GM19240 (cell line): ENCODE measurements around the gene STXBP5.

Experiments used
- DNase-seq: peaks from one replicate; pipeline ENCODE4 v3.0.0; 2011; ENCODE audit warnings: low spot score; ENCODE audit not compliant: insufficient read length

The STXBP5 gene

DNA sequence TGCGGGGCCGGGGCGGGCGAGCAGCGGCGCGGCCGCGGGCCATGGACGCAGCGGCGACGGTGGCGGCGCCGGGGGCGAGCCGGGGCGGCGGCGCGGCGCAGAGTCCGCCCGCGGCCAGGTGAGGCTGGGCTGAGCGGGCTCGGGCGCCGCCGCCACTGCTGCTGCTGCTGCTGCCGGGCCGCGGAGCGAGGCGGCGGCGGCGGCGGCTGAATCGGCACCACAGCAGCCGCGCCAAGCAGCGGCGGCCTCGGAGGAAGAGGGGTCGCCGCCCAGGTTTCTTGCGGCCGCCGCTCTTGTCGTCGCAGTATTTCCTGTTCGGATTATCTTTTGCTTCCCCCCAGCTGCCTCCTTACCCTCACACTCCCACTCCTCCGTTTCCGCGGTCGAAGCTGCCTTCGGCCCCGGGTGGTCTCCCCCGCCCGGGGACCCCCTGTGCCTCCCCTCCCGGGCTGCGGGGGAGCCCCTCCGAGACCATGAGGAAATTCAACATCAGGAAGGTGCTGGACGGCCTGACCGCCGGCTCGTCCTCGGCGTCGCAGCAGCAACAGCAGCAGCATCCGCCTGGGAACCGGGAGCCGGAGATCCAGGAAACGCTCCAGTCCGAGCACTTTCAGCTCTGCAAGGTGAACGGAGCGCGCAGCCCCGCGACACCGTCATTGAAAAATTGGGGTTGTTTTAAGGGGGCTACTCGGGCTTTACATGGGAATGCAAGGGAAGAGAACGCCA, at the start of gene STXBP5:
Gene STXBP5, plus strand, starts transcription at position 358 of the 726 bp plus-strand sequence. Its CDS starts 116 bp downstream, at position 474.
- no peak for DNase-seq

- DNase-seq = no peak
Measured at GRCh38 chr6:147154454-147154853, 49.8 kb upstream of the STXBP5 start.

GRCh38 chr6:147156218-147156617, 48.0 kb upstream of the STXBP5 start:
- DNase-seq = no peak

- DNase-seq = no peak
Measured at GRCh38 chr6:147156799-147157382, 47.3 kb upstream of the STXBP5 start.

DNA sequence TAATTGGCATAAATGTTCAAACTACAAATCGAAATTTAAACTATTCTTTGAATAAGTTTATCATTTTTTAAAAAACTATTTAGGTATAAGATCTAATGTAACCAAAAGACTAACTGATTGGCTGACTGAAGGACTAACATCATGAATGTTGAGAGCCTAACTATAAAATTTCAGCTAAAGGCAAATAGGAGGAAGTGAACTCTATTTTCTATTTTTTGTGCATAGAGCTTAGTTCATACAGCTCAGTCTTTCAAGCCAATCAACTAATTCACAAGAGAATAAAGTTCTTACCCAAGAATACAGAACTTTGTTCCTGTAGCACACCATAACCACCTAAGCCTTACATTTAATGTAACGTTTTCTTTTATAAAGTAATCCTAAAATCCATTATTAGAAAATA, 46.3 kb upstream of the STXBP5 start:
- DNase-seq = no peak

DNA sequence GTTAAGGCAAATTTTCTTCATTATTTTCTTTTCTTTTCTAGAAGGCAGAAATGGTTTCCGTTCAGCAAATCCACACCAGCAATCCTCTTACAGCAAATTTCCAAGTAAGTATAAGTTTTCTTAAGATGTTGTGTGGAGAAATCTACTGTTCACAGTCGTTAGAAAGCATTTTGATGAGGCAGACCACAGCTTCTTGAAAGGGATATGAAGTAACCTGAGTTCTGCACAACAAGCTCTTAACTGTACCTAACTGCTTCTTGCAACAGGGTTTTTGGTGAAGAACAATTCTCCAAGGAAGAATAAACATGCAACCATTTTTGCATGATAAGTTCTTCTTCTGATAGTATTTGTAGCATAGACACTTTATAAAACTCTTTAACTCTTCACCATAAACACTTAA, 45.3 kb upstream of the STXBP5 start:
- no peak for DNase-seq

DNA sequence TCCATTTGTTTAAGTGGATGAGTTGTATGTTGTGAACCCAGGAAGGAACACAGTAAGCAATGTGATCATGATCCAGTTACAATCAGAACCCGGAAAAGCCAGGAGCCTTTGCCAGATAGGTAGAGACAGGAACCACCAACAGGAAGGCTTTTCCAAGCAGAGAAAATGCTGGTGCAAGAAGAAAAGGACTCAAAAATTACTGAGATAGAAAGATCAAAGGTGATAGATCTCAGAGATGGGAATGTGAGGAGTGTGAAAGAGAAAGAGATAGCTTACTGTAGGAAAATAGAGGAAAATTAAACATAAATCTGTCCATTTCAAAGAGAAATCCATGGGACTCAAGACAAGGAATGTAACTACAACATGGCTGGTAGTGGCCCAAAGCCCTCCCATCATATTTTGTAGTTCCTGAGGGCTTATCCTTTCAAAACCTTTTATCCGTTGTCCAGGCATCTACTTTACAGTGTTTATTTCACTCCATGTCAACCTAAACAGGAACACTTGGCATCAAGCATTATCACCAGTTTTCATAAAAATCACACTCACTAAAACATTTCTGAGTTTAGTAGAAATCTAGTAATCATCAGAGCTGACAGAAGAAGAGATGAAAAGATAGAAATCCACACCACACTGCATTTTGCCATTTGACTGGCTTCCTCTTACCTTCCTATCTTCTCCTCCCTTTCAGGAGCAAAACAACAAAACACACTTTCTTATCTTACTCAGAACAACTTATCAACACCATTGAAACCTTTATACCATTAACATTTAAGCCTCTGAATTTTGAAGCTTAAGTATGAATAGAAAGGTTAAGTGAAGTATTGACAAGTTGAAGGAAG, 44.5 kb upstream of the STXBP5 start:
- no peak for DNase-seq

DNA sequence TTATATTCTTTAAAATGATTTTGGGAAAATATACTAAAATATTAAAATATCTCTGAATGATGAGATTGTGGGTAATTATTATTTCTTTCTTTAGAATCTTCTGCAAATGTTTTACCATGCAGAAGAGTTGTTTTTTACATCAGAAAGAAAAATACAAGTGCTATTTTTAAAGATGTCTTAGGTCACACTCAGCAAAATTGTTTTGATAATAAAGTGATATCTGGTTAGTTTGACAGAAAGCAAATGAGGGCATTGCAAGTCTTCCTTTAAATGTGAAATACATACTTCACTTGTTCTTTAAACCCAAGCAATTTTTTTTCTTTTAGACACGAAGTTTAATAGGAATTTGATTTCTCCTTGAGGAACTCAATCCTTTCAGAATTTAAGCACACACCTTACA, 43.6 kb upstream of the STXBP5 start:
- DNase-seq = no peak

DNA sequence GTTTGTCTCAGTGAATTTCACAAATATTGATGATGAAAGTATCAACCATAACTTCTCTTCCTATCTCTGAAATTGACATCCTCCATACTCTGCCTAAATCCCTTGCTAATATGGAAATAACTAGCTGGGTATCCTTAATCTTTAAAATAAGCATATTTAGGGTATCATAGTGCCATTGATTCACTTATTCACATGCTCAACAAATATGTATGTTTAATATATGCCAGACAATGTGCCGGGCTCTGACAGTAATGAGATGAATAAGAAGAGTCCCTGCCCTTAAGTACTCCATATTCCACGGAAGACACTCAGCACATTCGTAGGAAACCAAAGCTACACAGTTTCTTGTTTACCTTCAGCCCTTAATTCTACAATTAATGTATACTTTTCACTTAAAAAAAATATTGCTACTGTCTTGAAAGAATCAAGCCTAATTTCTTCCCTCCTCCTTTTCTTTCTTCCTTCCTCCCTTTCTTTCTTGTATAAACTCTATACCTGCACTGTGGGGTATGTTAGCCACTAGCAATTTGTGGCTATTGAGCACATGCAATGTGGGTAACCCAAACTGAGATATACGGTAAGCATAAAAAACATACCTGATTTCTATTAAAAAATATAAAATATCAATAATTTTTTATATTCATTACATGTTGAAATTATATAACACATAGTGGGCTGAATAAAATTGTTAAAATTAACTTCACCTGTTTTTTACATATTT, 42.8 kb upstream of the STXBP5 start:
- DNase-seq = no peak

DNA sequence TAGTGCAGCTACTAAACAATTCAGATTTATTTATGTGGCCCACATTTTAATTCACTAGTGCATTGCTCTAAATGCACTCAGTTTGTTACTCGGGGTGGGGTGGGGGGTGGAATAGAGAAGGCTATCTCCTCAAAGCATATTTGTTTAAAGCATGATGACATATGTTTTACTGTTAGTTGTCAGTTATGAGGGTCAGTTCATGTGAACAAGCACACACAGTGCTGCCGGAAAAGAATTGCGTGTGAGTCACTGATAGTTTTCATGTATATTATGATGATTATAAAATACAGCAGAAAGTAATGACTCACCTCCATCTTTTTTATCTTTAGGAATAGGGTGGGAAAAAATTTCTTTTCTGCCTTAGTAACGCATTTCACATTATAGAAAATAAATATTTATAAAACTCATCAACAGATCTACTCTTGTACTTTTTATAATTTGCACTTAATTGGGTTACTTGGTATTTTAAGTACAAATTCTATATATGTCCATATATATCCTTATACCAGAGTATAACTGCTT, 42.2 kb upstream of the STXBP5 start:
- DNase-seq = no peak

DNA sequence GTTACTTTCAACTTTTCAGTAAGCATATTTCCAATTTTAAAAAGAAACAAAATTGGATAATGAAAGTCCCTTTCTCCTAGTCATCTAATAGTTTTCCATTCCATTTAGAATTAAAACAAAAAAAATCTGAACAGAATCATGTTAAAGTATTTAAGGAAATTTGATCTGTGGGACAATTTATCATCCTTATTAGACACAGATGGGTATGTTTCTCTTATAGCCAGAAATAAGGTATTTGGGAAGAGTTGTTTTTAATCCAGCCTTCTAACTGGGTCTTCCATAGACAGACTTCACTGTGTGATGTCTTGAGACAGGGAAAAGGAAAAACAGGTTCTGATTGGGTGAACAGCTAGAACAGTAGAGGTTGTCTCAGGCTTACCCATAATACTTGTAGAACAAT, 39.5 kb upstream of the STXBP5 start:
- no peak for DNase-seq

GRCh38 chr6:147166360-147166944, 37.8 kb upstream of the STXBP5 start:
- DNase-seq = no peak

DNA sequence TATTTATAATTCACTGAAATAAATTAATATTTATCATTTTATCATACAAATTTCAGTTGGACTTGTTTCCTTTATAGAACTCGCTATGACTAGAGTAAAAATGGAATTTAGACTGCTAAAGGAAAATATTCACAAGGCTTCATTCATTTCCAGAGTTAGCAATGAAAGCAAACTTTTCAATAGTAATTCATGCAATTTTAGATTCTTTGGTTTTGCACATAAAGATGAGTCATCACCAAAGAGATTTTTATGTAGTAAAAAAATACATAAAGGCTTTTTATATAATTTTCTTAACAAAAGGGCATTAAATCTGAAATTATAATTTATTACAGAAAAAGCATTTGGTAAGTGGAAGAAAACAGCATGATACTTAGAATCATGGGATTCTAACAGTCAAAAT, 37.2 kb upstream of the STXBP5 start:
- no peak for DNase-seq

DNA sequence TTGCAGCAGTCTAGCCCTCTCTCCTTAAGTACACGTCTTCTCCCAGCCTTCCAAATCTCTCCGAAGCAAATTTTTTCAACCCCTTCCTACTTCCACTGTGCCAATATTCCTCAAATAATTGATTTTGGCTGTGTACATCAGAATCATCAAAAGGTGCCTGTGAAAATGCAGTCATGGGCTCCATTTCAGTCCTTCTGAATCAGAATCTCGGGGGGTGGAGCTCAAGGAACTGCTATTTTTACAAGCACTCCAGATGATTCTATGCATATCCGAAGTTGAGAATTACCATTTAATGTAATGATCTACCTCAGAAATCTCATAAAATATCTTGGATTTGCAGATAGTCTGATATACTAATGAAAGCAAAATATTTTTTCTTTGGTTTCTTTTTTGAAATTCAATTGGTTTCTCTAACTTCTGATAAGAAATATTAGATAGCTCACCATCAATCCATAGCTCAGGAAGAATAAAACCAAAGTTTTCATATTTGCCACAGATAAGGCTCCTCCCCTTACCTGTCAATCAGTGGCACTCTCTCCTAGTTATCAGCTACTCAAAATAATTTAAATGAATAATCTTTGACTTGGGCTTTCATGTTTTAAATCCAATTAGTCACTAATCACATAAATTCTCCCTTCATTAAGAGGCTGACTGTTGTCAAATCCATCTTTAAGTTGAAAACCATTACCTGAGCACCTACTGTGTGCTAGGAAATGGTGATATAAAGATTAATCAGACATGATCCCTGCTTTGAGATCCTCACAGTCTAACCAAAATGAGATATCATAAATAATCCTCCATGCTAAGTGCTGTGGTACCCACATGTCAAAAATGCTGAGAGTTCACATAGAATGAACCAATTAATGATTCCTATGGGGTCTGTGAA, 36.4 kb upstream of the STXBP5 start:
- DNase-seq = no peak

- no peak for DNase-seq
Measured at GRCh38 chr6:147169529-147169928, 34.7 kb upstream of the STXBP5 start.

- DNase-seq = no peak
Measured at GRCh38 chr6:147170269-147170668, 33.9 kb upstream of the STXBP5 start.

GRCh38 chr6:147173140-147173539, 31.1 kb upstream of the STXBP5 start:
- no peak for DNase-seq

DNA sequence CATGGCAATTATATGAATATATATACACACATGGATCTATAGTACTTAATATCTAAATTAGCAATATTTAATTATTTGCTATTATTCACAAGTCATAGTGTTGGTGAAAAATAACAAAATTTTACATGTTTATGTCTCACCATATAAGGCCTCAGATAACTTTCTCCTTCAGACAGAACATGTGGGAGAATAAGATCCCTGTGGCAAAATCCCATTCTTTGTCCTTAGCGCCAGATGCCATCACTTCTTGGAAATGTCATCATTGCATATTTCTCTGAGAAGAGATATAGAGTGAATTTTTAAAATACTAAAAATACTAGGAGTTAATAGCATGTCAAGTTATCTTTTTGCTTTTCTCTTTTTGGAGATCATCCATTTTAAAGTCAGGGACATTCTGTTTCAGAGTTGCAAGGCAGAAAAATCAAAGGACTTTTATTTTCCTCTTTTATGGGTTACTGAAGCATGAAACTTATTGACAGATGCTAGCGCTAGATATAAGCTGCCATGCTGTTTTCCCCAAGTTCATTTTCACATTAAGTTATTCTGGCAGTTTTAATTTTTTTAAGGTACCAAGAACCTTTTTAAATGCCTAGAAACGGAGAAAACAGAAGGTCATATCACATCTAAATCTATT, 30.4 kb upstream of the STXBP5 start:
- no peak for DNase-seq

GRCh38 chr6:147176795-147177194, 27.4 kb upstream of the STXBP5 start:
- DNase-seq = no peak

DNA sequence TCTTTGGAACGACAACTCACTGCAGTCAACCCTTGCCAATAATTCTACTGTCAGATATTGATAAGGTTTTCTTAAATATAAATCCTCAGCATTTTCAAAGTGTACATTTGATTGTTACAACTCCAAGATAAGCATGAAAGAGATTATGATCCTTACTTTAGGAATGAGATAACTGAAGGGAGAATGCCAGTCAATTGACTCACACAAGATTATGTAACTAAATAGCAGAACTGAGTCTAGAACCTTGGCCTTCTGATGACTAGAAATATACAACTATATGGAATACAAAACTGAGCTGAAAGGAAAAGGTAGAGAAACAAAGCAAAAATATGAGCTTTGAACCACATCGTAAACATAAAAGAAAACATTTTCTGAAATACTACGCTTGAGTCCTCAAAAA, 26.9 kb upstream of the STXBP5 start:
- DNase-seq = no peak
